Measurements from ENCODE around the gene SMIM28.

The SMIM28 gene

GRCh38 chr6:138374815-138375214, 2.9 kb upstream of the SMIM28 start:
- H3K56ac ChIP-seq (ENCODE audit: low read length), result no peak overlapping the region
- no peak overlapping the region for H3K18ac ChIP-seq (ENCODE audit: low read length)
- H2BK120ac ChIP-seq (ENCODE audit: low read depth, low read length), result no peak overlapping the region
- no peaks in the 10 kb centered on the region for H3K79me2 ChIP-seq (ENCODE audit: control insufficient read depth, insufficient read depth, low read length)
- H3K79me1 ChIP-seq (ENCODE audit: low read length), result no peaks in the 10 kb centered on the region
- no peak overlapping the region for H3K27ac ChIP-seq (ENCODE audit: low read depth, low read length)
- H3K4me2 ChIP-seq (ENCODE audit: low read length), result no peak overlapping the region
- no CpG with 5 or more reads among the region's 2 CpGs for WGBS (ENCODE audit: extremely low coverage, insufficient coverage, low lambda C conversion rate)
- peaks cover 5% of the 10 kb centered on the region for H3K4me1 ChIP-seq (ENCODE audit: control insufficient read depth, low read depth, low read length)
- no peaks in the 10 kb centered on the region for H3K27me3 ChIP-seq (ENCODE audit: insufficient read depth, low read length, poor library complexity)
- no peak overlapping the region for H4K5ac ChIP-seq (ENCODE audit: low read length)
- no peak overlapping the region for H3K23ac ChIP-seq (ENCODE audit: low read length)
- no peak overlapping the region for H2AK5ac ChIP-seq (ENCODE audit: low read length)
- H3K36me3 ChIP-seq (ENCODE audit: control insufficient read depth, insufficient read depth, low read length), result no peaks in the 10 kb centered on the region
- no peak overlapping the region for H2BK5ac ChIP-seq (ENCODE audit: low read length)
- no peak overlapping the region for H3K9ac ChIP-seq (ENCODE audit: low read length)
- DNase-seq, result no peak
- H3K4me3 ChIP-seq (ENCODE audit: low read length), result no peak overlapping the region
- no peak overlapping the region for H4K8ac ChIP-seq (ENCODE audit: low read depth, low read length)
- H2BK15ac ChIP-seq (replicated peaks; ENCODE audit: low read depth), result no peak overlapping the region
- no peak overlapping the region for H3K4ac ChIP-seq (ENCODE audit: low read depth, low read length)

DNA sequence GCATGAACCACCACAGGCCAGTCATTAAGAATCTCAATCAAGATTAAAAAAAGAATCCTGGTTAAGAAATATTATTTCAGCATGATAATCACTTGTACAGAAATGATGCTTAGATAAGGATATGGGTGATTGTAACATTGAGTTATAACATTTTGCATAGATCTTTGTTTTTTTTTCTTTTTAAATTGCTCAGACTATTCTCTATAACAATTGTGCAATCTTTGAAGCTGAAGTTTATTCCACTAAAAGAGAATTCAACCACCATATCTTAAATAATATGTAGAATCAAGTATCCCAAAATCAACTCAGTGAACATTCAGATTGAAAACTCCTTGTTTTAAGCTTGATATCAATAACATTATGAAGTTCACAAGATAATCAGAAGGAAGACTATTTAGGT, 663 bp upstream of the SMIM28 start:
- Histone ChIP-seq H3K79me2 (ENCODE audit: control insufficient read depth, insufficient read depth, low read length) (no peaks in the 10 kb centered on the region), H3K27me3 (ENCODE audit: insufficient read depth, low read length, poor library complexity) (no peaks in the 10 kb centered on the region), H3K4me1 (ENCODE audit: control insufficient read depth, low read depth, low read length) (peaks cover 5% of the 10 kb centered on the region), H4K5ac (ENCODE audit: low read length) (no peak overlapping the region), H2BK15ac (replicated peaks; ENCODE audit: low read depth) (no peak overlapping the region), H3K4me3 (ENCODE audit: low read length) (no peak overlapping the region), H3K4me2 (ENCODE audit: low read length) (no peak overlapping the region), H3K9ac (ENCODE audit: low read length) (no peak overlapping the region), H3K23ac (ENCODE audit: low read length) (no peak overlapping the region), H3K79me1 (ENCODE audit: low read length) (no peaks in the 10 kb centered on the region), H3K36me3 (ENCODE audit: control insufficient read depth, insufficient read depth, low read length) (no peaks in the 10 kb centered on the region), H3K4ac (ENCODE audit: low read depth, low read length) (no peak overlapping the region), H3K27ac (ENCODE audit: low read depth, low read length) (no peak overlapping the region), H3K18ac (ENCODE audit: low read length) (no peak overlapping the region), H2BK120ac (ENCODE audit: low read depth, low read length) (no peak overlapping the region), H2AK5ac (ENCODE audit: low read length) (no peak overlapping the region), H2BK5ac (ENCODE audit: low read length) (no peak overlapping the region), H4K8ac (ENCODE audit: low read depth, low read length) (no peak overlapping the region), H3K56ac (ENCODE audit: low read length) (no peak overlapping the region)
- DNase-seq, result no peak

DNA sequence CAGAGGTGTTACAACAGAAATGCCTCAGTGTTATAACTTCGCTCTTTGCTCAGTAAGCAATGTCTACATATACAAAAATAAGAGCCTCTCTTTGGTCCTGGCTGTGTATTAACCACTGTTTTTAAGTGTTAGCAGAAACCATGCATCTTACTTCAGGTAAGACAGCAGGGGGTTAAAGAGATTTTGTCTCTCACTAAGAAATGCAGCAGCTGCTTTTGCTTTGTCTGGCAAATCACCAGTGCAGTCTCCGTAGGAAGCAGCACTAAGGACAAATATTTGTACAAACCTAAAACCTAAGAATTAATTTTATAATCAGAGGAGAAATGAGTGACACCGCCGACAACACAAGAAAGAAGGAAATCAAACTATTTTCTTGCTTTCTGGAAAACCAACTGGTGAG, 758 bp downstream of the SMIM28 start:
- H3K4me1 ChIP-seq (ENCODE audit: control insufficient read depth, low read depth, low read length), result peaks cover 5% of the 10 kb centered on the region

GRCh38 chr6:138382498-138383265, 5.0 kb downstream of the SMIM28 start:
- no peak overlapping the region for H3K23ac ChIP-seq (ENCODE audit: low read length)
- H3K9ac ChIP-seq (ENCODE audit: low read length), result no peak overlapping the region
- H3K4me2 ChIP-seq (ENCODE audit: low read length), result no peak overlapping the region
- H3K27ac ChIP-seq (ENCODE audit: low read depth, low read length), result no peak overlapping the region
- no peak overlapping the region for H4K8ac ChIP-seq (ENCODE audit: low read depth, low read length)
- H2BK15ac ChIP-seq (replicated peaks; ENCODE audit: low read depth), result peak overlapping the region; percentile 57
- peaks cover 5% of the 10 kb centered on the region for H3K4me1 ChIP-seq (ENCODE audit: control insufficient read depth, low read depth, low read length)
- no peak overlapping the region for H4K5ac ChIP-seq (ENCODE audit: low read length)
- no peak overlapping the region for H3K18ac ChIP-seq (ENCODE audit: low read length)
- no peak overlapping the region for H3K4me3 ChIP-seq (ENCODE audit: low read length)
- H3K79me1 ChIP-seq (ENCODE audit: low read length), result no peaks in the 10 kb centered on the region
- no peak overlapping the region for H3K56ac ChIP-seq (ENCODE audit: low read length)
- no peaks in the 10 kb centered on the region for H3K27me3 ChIP-seq (ENCODE audit: insufficient read depth, low read length, poor library complexity)
- no peak overlapping the region for H2AK5ac ChIP-seq (ENCODE audit: low read length)
- WGBS (ENCODE audit: extremely low coverage, insufficient coverage, low lambda C conversion rate), result no CpG with 5 or more reads among the region's 8 CpGs
- no peak overlapping the region for H2BK120ac ChIP-seq (ENCODE audit: low read depth, low read length)
- no peaks in the 10 kb centered on the region for H3K79me2 ChIP-seq (ENCODE audit: control insufficient read depth, insufficient read depth, low read length)
- no peak overlapping the region for H3K4ac ChIP-seq (ENCODE audit: low read depth, low read length)
- DNase-seq, result peak; percentile 71
- H2BK5ac ChIP-seq (ENCODE audit: low read length), result no peak overlapping the region
- no peaks in the 10 kb centered on the region for H3K36me3 ChIP-seq (ENCODE audit: control insufficient read depth, insufficient read depth, low read length)

More for the DNA sequence above, 758 bp downstream of the SMIM28 start:
- H4K8ac ChIP-seq (ENCODE audit: low read depth, low read length), result no peak overlapping the region
- H3K23ac ChIP-seq (ENCODE audit: low read length), result no peak overlapping the region
- no peaks in the 10 kb centered on the region for H3K36me3 ChIP-seq (ENCODE audit: control insufficient read depth, insufficient read depth, low read length)
- H4K5ac ChIP-seq (ENCODE audit: low read length), result no peak overlapping the region
- H3K18ac ChIP-seq (ENCODE audit: low read length), result no peak overlapping the region
- WGBS (ENCODE audit: extremely low coverage, insufficient coverage, low lambda C conversion rate), result no CpG with 5 or more reads among the region's 4 CpGs
- H3K79me2 ChIP-seq (ENCODE audit: control insufficient read depth, insufficient read depth, low read length), result no peaks in the 10 kb centered on the region
- no peak overlapping the region for H3K56ac ChIP-seq (ENCODE audit: low read length)
- H3K79me1 ChIP-seq (ENCODE audit: low read length), result no peaks in the 10 kb centered on the region
- H3K9ac ChIP-seq (ENCODE audit: low read length), result no peak overlapping the region
- H2AK5ac ChIP-seq (ENCODE audit: low read length), result no peak overlapping the region
- no peak overlapping the region for H3K4ac ChIP-seq (ENCODE audit: low read depth, low read length)
- H2BK120ac ChIP-seq (ENCODE audit: low read depth, low read length), result no peak overlapping the region
- DNase-seq, result peak; percentile 48
- no peak overlapping the region for H3K4me3 ChIP-seq (ENCODE audit: low read length)
- H3K27me3 ChIP-seq (ENCODE audit: insufficient read depth, low read length, poor library complexity), result no peaks in the 10 kb centered on the region
- no peak overlapping the region for H2BK15ac ChIP-seq (replicated peaks; ENCODE audit: low read depth)
- no peak overlapping the region for H3K4me2 ChIP-seq (ENCODE audit: low read length)
- H3K27ac ChIP-seq (ENCODE audit: low read depth, low read length), result no peak overlapping the region
- H2BK5ac ChIP-seq (ENCODE audit: low read length), result no peak overlapping the region

GRCh38 chr6:138383776-138384175, 6.1 kb downstream of the SMIM28 start:
- no peak overlapping the region for H3K23ac ChIP-seq (ENCODE audit: low read length)
- H3K36me3 ChIP-seq (ENCODE audit: control insufficient read depth, insufficient read depth, low read length), result no peaks in the 10 kb centered on the region
- DNase-seq, result peak; percentile 21
- H3K27me3 ChIP-seq (ENCODE audit: insufficient read depth, low read length, poor library complexity), result no peaks in the 10 kb centered on the region
- no peak overlapping the region for H2BK15ac ChIP-seq (replicated peaks; ENCODE audit: low read depth)
- no peaks in the 10 kb centered on the region for H3K79me2 ChIP-seq (ENCODE audit: control insufficient read depth, insufficient read depth, low read length)
- H3K4me3 ChIP-seq (ENCODE audit: low read length), result no peak overlapping the region
- no peaks in the 10 kb centered on the region for H3K79me1 ChIP-seq (ENCODE audit: low read length)
- no peak overlapping the region for H3K4me2 ChIP-seq (ENCODE audit: low read length)
- no peak overlapping the region for H3K27ac ChIP-seq (ENCODE audit: low read depth, low read length)
- no peak overlapping the region for H2BK5ac ChIP-seq (ENCODE audit: low read length)
- no peak overlapping the region for H3K56ac ChIP-seq (ENCODE audit: low read length)
- no peak overlapping the region for H2BK120ac ChIP-seq (ENCODE audit: low read depth, low read length)
- H3K9ac ChIP-seq (ENCODE audit: low read length), result no peak overlapping the region
- no CpG with 5 or more reads among the region's 3 CpGs for WGBS (ENCODE audit: extremely low coverage, insufficient coverage, low lambda C conversion rate)
- H3K4me1 ChIP-seq (ENCODE audit: control insufficient read depth, low read depth, low read length), result no peaks in the 10 kb centered on the region
- H4K5ac ChIP-seq (ENCODE audit: low read length), result no peak overlapping the region
- H3K4ac ChIP-seq (ENCODE audit: low read depth, low read length), result no peak overlapping the region
- H4K8ac ChIP-seq (ENCODE audit: low read depth, low read length), result no peak overlapping the region
- H3K18ac ChIP-seq (ENCODE audit: low read length), result peak overlapping the region; percentile 11
- no peak overlapping the region for H2AK5ac ChIP-seq (ENCODE audit: low read length)

DNA sequence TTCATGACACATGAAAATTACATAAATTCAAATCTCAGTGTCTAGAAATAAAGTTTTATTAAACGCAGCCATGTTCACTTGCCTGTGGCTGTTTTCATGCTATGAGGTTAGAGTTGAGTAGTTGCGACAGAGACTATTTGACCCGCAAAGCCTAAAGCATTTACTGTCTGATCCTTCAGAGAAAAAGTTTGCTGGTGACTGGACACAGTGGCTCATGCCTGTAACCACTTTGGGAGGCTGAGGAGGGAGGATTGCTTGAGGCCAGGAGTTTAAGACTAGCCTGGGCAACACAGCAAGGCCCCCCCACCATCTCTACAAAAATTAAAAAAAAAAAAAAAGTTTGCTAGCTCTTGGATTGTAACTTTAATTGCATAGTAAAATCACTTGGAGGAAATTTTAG, 9.2 kb downstream of the SMIM28 start:
- no peak overlapping the region for H3K23ac ChIP-seq (ENCODE audit: low read length)
- H3K18ac ChIP-seq (ENCODE audit: low read length), result no peak overlapping the region
- no peaks in the 10 kb centered on the region for H3K79me1 ChIP-seq (ENCODE audit: low read length)
- no CpG with 5 or more reads among the region's 3 CpGs for WGBS (ENCODE audit: extremely low coverage, insufficient coverage, low lambda C conversion rate)
- no peak overlapping the region for H3K4me2 ChIP-seq (ENCODE audit: low read length)
- H3K27me3 ChIP-seq (ENCODE audit: insufficient read depth, low read length, poor library complexity), result no peaks in the 10 kb centered on the region
- H3K56ac ChIP-seq (ENCODE audit: low read length), result no peak overlapping the region
- H3K4ac ChIP-seq (ENCODE audit: low read depth, low read length), result no peak overlapping the region
- H3K9ac ChIP-seq (ENCODE audit: low read length), result no peak overlapping the region
- H3K27ac ChIP-seq (ENCODE audit: low read depth, low read length), result no peak overlapping the region
- H2BK120ac ChIP-seq (ENCODE audit: low read depth, low read length), result no peak overlapping the region
- H4K5ac ChIP-seq (ENCODE audit: low read length), result no peak overlapping the region
- no peaks in the 10 kb centered on the region for H3K79me2 ChIP-seq (ENCODE audit: control insufficient read depth, insufficient read depth, low read length)
- no peak overlapping the region for H2AK5ac ChIP-seq (ENCODE audit: low read length)
- no peak overlapping the region for H3K4me3 ChIP-seq (ENCODE audit: low read length)
- H2BK15ac ChIP-seq (replicated peaks; ENCODE audit: low read depth), result no peak overlapping the region
- H4K8ac ChIP-seq (ENCODE audit: low read depth, low read length), result no peak overlapping the region
- DNase-seq, result no peak
- H2BK5ac ChIP-seq (ENCODE audit: low read length), result no peak overlapping the region
- no peaks in the 10 kb centered on the region for H3K36me3 ChIP-seq (ENCODE audit: control insufficient read depth, insufficient read depth, low read length)
- H3K4me1 ChIP-seq (ENCODE audit: control insufficient read depth, low read depth, low read length), result no peaks in the 10 kb centered on the region

Data from mesendoderm (in vitro differentiated cells).